GM21390 (cell line): ENCODE measurements around the gene ATP5MC2.
"Not testable (repeated sequence)": the region's sequence is repeated elsewhere in the genome, so short reads cannot be mapped to it uniquely, and the experiment has no call there.

Source experiments
- ATAC-seq: cut with Tn5 transposase; IDR thresholded peaks from one replicate; pipeline ENCODE4 v1.9.1; 2021; ENCODE audit not compliant: unreplicated experiment

Gene ATP5MC2

GRCh38 chr12:53675701-53676607 is at the start of gene ATP5MC2:
TSS of gene ATP5MC2 (minus strand) at chr12:53676083. CDS start at chr12:53672614, 3,469 bp downstream.
- ATAC-seq: peak; percentile 94

GRCh38 chr12:53722450-53723041 is 46.7 kb upstream of the ATP5MC2 start:
- peak; percentile 28 for ATAC-seq

GRCh38 chr12:53720946-53721345 is 45.1 kb upstream of the ATP5MC2 start:
- ATAC-seq: no peak

- ATAC-seq: no peak
Observed at GRCh38 chr12:53719649-53720048, 43.8 kb upstream of the ATP5MC2 start.

DNA sequence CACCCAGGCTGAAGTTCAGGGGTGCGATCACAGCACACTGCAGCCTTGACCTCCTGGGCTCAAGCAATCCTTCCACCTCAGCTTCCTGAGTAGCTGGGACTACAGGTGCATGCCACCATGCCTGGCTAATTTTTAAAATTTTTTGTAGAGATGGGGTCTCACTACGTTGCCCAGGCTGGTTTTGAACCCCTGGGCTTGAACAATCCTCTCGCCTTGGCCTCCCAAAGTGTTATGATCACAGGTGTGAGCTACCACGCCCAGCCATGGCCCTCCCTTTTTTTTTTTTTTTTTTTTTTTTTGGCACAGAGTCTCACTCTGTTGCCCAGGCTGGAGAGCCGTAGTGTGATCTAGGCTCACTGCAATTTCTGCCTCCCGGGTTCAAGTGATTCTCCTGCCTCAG is 42.7 kb upstream of the ATP5MC2 start:
- not testable (repeated sequence) for ATAC-seq

GRCh38 chr12:53717319-53717718 is 41.4 kb upstream of the ATP5MC2 start:
- no peak for ATAC-seq

DNA sequence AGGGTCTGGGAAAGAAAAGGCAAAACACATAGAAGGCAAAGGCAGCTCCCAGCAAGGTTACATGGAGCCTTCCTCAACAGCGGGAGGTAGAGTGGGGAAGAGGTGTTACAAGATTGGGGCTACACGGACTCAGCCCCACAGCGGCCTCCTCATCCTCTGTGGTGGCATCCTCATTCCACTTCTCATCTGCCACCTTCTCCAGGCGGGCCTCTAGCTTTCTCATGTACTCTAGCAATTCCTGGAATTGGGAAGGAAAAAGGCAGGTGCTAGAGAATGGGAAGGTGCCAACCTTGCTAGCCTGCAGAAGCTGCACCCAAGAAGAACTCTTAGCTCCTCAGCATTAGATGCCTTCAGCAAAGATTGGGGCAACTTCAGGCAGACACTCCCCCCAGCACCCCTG is 38.1 kb upstream of the ATP5MC2 start:
- ATAC-seq: no peak

DNA sequence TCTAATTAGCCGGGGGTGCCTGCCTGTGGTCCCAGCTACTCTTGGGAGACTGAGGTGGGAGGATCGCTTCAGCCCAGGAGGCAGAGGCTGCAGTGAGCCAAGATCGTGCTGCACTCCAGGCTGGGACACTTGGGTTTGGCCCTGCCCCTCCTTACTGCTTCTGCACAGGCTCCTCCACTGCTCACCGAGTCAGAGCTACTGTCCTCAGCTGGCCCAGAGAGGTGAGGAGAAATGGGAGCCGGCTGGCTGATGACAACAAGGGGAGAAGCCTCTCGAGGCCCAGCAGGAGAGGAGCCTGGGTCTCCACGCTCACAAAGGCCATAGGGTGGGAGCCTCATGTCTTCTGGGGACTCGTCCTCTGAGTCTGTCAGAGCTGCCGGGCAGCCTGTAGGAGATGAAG is 37.6 kb upstream of the ATP5MC2 start:
- ATAC-seq: no peak

GRCh38 chr12:53712059-53712643 is 36.3 kb upstream of the ATP5MC2 start:
- ATAC-seq: no peak

DNA sequence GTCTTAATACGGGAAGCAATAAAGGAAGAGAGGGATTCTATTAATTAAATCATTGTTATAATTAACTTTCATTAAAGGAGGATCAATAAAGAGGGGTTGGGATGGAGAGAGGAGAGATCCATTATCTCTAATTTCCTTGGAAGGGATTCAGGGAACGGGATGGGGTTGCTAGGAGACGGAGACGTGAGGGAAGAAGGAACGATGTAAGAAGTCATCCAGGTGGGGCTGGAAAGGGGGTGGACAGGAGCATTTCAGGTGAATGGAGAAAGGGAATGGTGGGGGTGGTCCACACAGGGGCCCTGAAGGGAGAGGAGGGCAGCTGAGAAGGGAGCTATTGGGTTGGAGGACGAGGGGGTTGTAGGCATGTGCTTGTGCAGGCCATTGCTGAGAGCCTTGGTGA is 34.2 kb upstream of the ATP5MC2 start:
- no peak for ATAC-seq

- ATAC-seq: no peak
Observed at GRCh38 chr12:53709671-53710070, 33.8 kb upstream of the ATP5MC2 start.

DNA sequence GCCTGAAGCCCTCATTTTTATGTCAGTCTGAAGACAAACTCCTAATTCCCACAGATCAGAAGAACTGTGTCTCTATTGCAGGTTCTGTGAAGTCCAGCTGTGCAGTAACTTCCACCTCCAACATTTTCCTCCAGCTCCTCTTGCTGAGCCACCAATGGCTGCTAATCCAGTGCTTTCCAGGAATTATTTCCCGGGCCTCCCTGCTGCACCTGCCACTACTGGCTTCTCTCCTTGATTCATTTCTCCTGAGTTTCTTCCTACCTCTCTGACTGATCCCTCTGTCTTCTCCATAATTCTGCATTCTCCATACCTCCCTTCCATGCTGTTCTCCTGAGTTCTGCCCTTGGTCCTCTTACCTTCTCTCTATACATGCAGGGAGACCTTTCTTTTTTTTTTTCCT is 30.2 kb upstream of the ATP5MC2 start:
- no peak for ATAC-seq

- ATAC-seq: no peak
Observed at GRCh38 chr12:53703756-53704155, 27.9 kb upstream of the ATP5MC2 start.

DNA sequence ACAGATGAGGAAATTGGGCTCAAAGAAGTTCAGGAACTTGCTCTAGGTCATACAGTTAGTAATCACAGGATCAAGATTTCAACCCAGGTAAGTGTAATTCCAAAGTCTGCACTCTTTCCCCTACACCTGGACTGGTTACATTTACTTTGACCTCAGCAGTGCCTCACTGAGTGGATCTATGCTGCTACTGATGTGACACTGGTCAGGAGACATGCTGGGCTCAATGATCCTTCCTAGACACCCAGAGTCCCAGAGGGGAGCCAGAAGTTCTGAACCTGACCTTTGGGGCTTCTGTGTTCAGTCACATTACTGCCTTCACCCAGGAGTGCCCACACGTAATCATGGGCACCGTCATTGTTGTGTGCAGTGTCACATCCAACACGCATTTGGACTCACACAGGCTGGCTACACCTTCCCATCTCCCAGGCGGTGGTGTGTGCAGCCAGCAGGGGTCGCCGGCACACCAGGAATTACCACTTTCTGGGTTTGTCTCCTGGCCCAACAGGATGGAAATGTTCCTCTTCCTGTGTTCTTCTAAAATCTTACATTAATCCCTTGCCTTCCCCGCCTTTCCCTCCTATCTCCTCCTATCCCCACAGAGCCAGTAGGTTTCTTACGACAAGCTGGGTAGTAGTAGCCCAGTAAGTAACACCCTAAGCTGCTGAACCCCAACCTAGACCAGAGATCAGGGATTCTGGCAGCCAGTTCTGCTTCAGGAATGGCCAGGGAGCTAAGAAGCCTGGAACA is 25.8 kb upstream of the ATP5MC2 start:
- ATAC-seq: no peak

- ATAC-seq: no peak
Observed at GRCh38 chr12:53700567-53700966, 24.7 kb upstream of the ATP5MC2 start.

DNA sequence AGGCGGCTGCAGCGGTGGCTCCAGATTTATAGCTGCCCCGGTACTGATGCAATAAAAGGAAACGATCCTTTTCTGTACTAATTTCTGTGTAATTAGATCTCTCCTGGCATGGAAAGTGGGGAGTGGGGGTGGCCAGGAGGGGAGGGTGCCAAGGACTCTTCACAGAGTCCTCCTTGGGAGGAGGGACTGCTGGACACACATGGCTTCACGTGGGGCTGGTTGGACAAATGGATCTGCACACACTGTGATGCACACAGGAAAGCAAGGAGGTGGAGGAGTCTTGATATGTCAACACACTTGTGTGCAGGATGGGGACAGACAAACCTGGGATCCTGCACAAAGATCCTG is 23.8 kb upstream of the ATP5MC2 start:
- ATAC-seq: no peak

GRCh38 chr12:53698948-53699677 is 23.2 kb upstream of the ATP5MC2 start:
- ATAC-seq: no peak

DNA sequence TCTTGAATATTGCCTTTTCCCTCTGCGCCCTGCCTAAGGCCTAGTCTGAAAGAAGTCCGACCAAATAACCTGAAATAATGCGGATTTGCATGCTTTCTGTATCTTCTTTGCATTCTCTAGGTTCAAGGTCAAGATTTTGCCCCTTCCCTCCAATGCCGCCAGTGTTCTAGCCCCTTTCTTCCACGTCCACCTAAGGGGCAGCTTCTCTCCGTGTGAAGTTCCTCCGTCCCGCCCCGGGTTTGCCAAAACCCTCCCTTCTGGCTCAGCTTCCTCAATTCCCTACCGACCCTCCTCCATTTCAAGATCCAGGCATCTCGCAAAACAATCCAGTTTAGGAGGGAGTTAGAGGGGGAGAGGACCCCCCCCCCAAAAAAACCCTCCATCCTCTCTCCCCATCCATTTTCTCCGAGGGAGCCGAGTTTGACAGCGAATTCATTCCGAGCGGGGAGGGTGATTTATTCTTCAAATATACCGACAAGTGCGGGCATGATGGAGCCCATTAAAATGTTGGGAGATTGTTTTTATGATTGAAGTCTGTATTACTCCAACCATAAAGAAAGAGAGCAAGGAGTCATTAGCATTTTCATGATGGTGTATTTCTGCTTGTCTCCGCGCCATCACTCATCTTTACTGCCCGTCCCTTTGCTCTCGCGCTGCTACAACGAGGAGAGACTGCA is 20.9 kb upstream of the ATP5MC2 start:
- ATAC-seq: no peak

DNA sequence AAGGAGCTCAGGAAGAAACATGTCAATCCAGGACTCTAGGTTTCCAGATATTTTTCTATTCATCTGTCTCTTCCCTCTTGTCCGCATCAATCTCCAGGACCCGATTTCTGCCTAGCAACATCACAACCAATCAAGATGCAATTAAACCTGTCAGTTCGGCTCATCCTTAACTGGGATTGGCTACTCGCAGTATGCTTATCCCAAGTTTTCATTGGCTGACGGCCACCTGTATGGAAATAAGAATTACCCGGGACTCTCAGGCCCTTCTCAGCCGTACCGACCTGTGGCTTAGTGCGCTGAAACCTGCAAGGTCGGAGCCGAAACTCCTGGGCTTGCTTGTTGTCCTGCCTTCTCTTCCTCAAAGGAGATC is 20.4 kb upstream of the ATP5MC2 start:
- no peak for ATAC-seq
